Measurements from ENCODE around the gene SLC47A2. TPM values are rescaled to one million over a fixed set of nuclear protein-coding genes. Genes with fewer than 3 reads are reported as not detected.

The SLC47A2 gene
- total RNA-seq, 4 donors from 2014 or later = not detected

DNA sequence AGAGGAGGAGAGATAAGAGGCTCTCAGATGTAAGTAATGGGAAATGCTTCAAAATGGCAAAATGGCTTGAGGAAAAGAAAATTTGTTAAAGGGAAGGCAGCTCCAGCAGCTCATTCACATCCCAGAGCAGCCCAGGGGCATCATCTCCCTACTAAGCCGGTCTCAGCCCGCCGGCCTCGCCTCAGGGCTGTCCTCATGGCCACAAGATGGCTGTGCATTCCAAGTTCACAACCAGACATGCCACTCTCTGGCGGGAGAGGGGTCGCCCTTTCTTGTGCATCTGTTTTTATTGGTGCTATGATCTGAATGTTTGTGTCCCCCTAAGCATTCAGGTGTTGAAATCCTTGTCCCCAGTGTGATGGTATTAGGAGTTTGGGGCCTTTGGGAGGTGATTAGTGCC is 13.5 kb upstream of the SLC47A2 start:
- no peaks in the 10 kb centered on the region for H3K27me3 ChIP-seq
- H3K4me3 ChIP-seq = no peak overlapping the region
- no peaks in the 10 kb centered on the region for H3K36me3 ChIP-seq
- H3K4me1 ChIP-seq = peaks cover 27 to 44% (median 42%) of the 10 kb centered on the region in 4 donors
- DNase-seq (ENCODE audit: extremely low spot score) = no peak
- peak overlapping the region in 1 of 4 donors; percentile 20 for H3K27ac ChIP-seq (replicated peaks in 1 of 4)
- TF ChIP-seq, protein P1, sequence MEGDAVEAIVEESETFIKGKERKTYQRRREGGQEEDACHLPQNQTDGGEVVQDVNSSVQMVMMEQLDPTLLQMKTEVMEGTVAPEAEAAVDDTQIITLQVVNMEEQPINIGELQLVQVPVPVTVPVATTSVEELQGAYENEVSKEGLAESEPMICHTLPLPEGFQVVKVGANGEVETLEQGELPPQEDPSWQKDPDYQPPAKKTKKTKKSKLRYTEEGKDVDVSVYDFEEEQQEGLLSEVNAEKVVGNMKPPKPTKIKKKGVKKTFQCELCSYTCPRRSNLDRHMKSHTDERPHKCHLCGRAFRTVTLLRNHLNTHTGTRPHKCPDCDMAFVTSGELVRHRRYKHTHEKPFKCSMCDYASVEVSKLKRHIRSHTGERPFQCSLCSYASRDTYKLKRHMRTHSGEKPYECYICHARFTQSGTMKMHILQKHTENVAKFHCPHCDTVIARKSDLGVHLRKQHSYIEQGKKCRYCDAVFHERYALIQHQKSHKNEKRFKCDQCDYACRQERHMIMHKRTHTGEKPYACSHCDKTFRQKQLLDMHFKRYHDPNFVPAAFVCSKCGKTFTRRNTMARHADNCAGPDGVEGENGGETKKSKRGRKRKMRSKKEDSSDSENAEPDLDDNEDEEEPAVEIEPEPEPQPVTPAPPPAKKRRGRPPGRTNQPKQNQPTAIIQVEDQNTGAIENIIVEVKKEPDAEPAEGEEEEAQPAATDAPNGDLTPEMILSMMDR (IDR thresholded peaks at IDR 0.05) = no peak
- TF ChIP-seq POLR2A (IDR thresholded peaks at IDR 0.05; ENCODE audit: low read depth) = no peak
- no peak for TF ChIP-seq EP300 (IDR thresholded peaks at IDR 0.05)
- no peak for TF ChIP-seq POLR2AphosphoS5 (IDR thresholded peaks at IDR 0.05)
- WGBS = 91% methylated on average over 6 of the region's 6 CpGs
- intact Hi-C loops (cut with DNase I) = loop anchor here (5.0 kb wide), 1 partner anchor 83 kb away; the partner anchor contains the start of gene ALDH3A2
- H3K9me3 ChIP-seq = no peaks in the 10 kb centered on the region

DNA sequence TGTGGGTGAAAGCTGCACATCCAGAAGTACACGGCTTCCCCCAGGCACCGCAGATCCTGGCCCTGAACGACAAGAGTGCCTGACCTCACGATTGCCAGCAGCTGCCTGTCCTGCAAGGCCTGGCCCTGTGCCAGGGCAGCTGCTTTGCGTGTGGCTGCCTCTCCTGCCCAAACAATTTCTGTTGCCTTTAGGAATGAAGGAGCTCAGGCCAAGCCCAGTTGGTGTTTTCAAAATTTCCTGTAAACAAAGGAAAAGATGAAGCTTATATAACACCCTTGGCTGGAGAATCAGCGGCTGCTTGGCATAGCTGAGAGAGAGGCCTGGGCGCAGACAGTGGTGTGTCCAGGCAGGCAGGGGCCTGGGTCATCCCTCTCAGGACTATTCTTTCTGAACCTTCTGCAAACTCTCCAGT is 11.7 kb upstream of the SLC47A2 start:
- intact Hi-C loops (cut with DNase I) = loop anchor here (5.0 kb wide), 1 partner anchor 81 kb away; the partner anchor contains the start of gene ALDH3A2
- Histone ChIP-seq H3K36me3 (no peaks in the 10 kb centered on the region), H3K4me3 (no peak overlapping the region), H3K4me1 (peaks cover 33 to 55% (median 53%) of the 10 kb centered on the region in 4 donors), H3K27me3 (no peaks in the 10 kb centered on the region), H3K27ac (replicated peaks in 1 of 4) (peak overlapping the region; percentile 83 to 92 (median 86)), H3K9me3 (no peaks in the 10 kb centered on the region)
- TF ChIP-seq POLR2AphosphoS5 (IDR thresholded peaks at IDR 0.05) = peak; percentile 63 to 74
- TF ChIP-seq, protein P1 (IDR thresholded peaks at IDR 0.05) = no peak
- DNase-seq (ENCODE audit: extremely low spot score) = peak; percentile 96
- WGBS = 0% methylated on average over 1 of the region's 7 CpGs

DNA sequence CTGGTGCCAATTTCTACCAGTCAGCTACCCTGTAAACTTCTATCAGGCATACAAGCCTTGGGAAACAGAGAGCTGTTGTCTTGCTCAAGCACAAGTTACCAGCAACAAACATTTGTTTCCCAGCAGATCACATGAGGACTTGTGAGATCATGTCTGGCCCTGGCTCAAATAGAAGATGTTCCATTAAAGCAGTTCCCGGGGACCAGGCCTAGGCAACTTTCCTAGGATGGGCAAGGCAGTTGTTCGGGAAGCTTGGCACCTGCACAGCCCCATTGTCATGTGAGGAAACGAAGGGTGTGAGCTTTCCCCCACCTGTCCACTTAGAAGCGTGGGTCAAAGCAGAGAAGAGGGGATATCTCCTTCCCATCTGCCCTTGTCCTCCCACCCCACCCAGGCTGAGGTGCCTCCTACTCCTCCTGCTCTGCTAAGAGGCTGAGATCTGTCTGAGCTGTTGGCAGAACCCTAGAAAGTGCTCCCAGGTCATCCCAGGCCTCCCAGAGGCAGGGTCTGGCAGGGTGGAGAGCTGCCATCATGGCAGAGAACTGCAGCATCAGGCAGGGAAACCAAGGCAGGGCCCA is 11.2 kb upstream of the SLC47A2 start:
- Histone ChIP-seq H3K27ac (replicated peaks in 1 of 4) (peak overlapping the region; percentile 83 to 92 (median 86)), H3K4me1 (peaks cover 33 to 55% (median 53%) of the 10 kb centered on the region in 4 donors), H3K27me3 (no peaks in the 10 kb centered on the region), H3K9me3 (no peaks in the 10 kb centered on the region), H3K4me3 (peak overlapping the region in 1 of 4 donors; percentile 10), H3K36me3 (no peaks in the 10 kb centered on the region)
- no peak for TF ChIP-seq POLR2A (IDR thresholded peaks at IDR 0.05; ENCODE audit: low read depth)
- TF ChIP-seq, protein P1 (IDR thresholded peaks at IDR 0.05) = no peak
- peak; percentile 45 for TF ChIP-seq EP300 (IDR thresholded peaks at IDR 0.05)
- peak; percentile 49 to 61 for TF ChIP-seq POLR2AphosphoS5 (IDR thresholded peaks at IDR 0.05)
- intact Hi-C loops (cut with DNase I) = loop anchor here (5.0 kb wide), 1 partner anchor 80 kb away; the partner anchor contains the start of gene ALDH3A2
- DNase-seq (ENCODE audit: extremely low spot score) = no peak
- WGBS = 17% methylated on average over 1 of the region's 4 CpGs

DNA sequence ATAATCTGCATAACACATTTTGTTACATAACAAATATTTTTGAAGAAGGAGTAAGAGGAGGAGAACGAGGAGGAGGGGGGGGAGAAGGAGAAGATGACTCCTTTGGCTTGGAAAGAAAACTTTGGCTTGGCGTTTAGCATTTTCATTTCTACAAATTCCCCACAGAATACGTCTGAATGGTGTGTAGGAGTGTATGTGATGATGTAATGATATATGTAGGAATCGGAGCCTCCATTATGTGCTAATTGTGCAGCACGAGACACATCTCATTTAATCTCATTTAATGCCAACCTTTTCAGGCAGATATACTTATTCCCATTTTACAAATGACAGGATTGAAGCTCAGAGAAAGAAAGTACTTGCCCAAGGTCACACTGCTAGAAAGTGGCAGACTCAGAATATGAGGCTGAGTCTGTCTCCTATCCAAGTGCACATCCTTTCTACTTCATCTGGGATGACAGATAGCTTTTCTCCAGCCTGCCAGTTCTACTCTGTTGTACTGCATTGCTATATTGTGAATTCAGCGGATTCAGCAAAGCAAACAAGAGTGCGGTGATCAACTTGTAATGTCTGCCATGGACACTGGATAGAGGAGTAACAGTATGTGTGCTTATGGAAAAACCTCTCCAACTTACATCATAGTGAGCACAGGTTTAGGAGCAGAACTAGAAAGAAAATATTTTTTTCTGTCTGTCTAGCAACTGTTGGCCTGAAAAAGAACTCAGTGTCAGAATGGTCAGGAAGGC is 10.4 kb upstream of the SLC47A2 start:
- Histone ChIP-seq H3K4me3 (no peak overlapping the region), H3K36me3 (no peaks in the 10 kb centered on the region), H3K27me3 (no peaks in the 10 kb centered on the region), H3K27ac (replicated peaks in 1 of 4) (peak overlapping the region; percentile 83 to 92 (median 86)), H3K4me1 (peaks cover 33 to 55% (median 53%) of the 10 kb centered on the region in 4 donors), H3K9me3 (no peaks in the 10 kb centered on the region)
- 71% methylated on average over 7 of the region's 7 CpGs for WGBS
- TF ChIP-seq POLR2AphosphoS5 (IDR thresholded peaks at IDR 0.05) = no peak
- no peak for TF ChIP-seq POLR2A (IDR thresholded peaks at IDR 0.05; ENCODE audit: low read depth)
- TF ChIP-seq, protein P1 (IDR thresholded peaks at IDR 0.05) = no peak
- TF ChIP-seq EP300 (IDR thresholded peaks at IDR 0.05) = no peak
- intact Hi-C loops (cut with DNase I) = loop anchor here (5.0 kb wide), 1 partner anchor 80 kb away; the partner anchor contains the start of gene ALDH3A2
- no peak for DNase-seq (ENCODE audit: extremely low spot score)

Data from esophagus muscularis mucosa (tissue), 4 donors.